NAMALWA (cell line): ENCODE data around the gene SATB1.
A peak's percentile ranks its signal among the peaks of the same experiment; 100 is the strongest.
"Not testable (repeated sequence)": the region's sequence is repeated elsewhere in the genome, so short reads cannot be mapped to it uniquely, and the experiment has no call there.

ENCODE experiments used
- DNase-seq: peaks from one replicate; pipeline ENCODE4 v3.0.0-alpha.2; 2015; ENCODE audit warnings: low spot score

SATB1 gene

GRCh38 chr3:18351823-18352744 is 73.1 kb downstream of the SATB1 start:
- no peak for DNase-seq

DNA sequence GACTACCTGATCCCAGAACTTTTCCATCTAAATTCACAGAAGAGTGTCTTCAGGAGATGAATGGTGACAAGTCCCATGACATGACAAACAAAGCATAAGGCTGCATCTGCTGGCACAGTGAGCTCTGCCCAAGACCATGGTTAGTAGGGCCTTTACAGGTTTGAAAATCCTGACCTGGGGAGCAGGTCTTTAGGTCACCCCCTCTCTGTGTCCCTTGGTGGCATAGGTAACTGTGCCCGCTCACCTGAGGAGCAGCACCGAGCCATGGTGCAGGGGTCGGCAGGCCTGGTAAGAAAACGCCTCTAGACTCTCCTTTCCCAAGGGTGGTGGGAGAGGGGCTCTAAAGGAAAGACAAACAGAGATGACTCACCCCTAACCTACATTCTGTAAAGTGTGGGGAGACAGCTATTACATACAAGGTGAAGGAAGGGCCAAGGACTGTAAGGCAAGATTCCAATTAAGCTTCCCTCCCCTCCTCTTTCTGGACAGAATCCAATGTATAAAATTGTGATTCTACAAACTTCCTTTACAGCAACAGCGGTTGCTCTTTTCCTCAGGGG is 74.0 kb downstream of the SATB1 start:
- no peak for DNase-seq

- no peak for DNase-seq
Observed at GRCh38 chr3:18349197-18349798, 75.8 kb downstream of the SATB1 start.

- no peak for DNase-seq
Observed at GRCh38 chr3:18346097-18346496, 79.0 kb downstream of the SATB1 start.

- no peak for DNase-seq
Observed at GRCh38 chr3:18345015-18345367, 80.1 kb downstream of the SATB1 start.

- no peak for DNase-seq
Observed at GRCh38 chr3:18344306-18345014, 80.7 kb downstream of the SATB1 start.

GRCh38 chr3:18343809-18344208 is 81.3 kb downstream of the SATB1 start:
- DNase-seq: no peak

- no peak for DNase-seq
Observed at GRCh38 chr3:18338827-18339514, 86.2 kb downstream of the SATB1 start.

- no peak for DNase-seq
Observed at GRCh38 chr3:18337231-18337630, 87.9 kb downstream of the SATB1 start.

DNA sequence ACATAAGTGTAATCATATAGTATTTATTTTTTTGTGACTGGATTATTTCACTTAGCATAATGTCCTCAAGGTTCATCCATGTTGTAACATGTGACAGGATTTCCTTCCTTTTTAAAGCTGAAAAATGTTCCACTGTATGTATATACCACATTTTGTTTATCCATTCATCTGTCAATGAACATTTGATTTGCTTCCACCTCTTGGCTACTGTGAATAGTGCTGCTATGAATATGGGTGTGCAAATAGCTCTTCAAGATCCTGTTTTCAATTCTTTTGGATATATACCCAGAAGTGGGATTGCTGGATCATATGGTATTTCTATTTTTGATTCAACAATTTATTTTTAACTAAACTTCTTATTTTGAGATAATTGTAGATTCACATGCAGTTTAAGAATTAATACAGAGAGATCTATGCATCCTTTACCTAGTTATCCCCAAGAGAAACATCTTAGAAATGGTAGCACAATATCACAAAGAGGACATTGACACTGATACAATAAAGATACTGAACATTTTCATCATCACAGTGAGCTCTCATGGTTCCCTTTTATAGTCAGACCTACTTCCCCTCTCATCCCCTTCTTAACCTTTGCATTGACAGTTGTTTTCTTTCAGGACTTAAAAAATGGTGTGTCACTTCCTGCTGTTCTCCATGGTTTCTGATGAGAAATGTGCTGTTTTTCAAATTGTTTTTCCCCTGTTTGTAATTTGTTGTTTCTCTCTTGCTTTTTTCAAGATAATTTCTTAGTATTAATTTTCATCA is 90.1 kb downstream of the SATB1 start:
- DNase-seq: peak; percentile 24

DNA sequence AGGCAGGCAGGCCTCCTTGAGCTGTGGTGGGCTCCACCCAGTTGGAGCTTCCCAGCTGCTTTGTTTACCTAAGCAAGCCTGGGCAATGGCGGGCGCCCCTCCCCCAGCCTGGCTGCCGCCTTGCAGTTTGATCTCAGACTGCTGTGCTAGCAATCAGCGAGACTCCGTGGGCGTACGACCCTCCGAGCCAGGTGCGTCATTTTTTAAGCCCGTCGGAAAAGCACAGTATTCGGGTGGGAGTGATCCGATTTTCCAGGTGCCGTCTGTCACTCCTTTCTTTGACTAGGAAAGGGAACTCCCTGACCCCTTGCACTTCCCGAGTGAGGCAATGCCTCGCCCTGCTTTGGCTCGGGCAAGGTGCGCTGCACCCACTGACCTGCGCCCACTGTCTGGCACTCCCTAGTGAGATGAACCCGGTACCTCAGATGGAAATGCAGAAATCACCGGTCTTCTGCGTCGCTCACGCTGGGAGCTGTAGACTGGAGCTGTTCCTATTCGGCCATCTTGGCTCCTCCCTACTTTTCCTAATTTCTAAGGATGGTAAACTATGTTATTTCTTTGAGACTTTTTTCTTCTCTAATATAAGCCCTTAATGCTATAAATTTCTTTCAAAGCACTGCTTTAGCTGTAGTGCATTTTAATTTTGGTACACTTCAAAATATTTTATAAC is 94.2 kb downstream of the SATB1 start:
- not testable (repeated sequence) for DNase-seq

DNA sequence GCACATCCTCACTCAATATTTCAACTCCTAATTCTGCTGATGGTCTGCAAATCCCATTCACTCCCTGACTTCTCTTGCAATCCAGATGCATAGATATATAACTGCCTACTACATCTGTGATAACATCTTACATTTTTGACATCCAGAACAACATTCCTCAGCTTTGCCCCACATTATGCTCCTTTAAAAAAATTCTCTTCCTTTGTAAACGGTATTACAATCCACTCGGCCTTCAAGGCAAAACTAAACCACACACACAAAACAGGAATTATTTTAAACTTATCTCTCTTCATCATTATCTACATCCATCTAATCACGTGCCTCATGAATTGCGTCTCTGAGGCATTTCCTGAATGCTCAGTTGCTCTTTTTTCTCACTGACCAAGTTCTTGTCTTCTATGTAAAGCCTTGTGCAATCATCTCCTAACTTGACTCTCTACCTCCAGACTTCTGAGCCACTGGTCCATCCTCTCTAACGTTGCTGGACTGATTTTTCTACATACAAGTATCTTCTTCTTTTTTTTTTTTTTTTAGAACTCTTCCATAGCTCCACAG is 117.0 kb downstream of the SATB1 start:
- no peak for DNase-seq

DNA sequence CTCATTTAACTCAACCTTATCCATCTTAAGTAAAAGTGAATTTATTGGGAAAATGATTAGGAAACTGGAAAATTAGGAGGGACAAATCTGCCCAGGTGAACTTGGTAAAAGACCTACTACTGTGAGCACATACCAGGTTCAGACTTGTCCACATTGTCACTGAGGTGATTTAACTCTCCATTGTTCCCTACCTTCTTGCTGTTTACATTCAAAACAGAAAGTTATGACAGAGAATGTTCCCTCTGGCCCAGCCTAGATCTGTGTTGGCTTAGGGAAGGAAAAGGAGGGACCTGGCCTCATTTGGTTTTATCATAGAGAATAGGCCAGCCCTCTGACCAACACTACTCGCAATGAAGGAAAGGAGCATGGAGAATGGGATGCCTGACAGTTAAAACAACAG is 117.6 kb downstream of the SATB1 start:
- DNase-seq: no peak

DNA sequence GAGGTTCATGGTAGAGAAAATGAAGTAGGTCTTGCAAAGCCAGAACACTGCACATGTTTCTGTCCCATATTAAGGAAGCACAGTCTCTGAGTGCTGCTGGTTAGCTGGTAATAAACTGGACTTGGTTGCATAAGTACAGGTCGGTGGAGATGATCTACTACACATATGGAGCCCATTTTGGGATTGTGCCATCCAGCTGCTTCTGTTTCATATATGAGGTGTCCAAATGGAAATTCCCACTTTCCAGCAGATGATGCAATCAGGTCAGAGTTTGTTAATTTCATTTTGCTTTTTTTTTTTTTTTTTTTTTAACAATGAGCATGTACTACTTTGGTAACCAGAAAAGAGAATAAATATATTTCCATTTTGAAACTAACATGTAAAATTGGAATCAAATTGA is 122.6 kb downstream of the SATB1 start:
- DNase-seq: no peak

DNA sequence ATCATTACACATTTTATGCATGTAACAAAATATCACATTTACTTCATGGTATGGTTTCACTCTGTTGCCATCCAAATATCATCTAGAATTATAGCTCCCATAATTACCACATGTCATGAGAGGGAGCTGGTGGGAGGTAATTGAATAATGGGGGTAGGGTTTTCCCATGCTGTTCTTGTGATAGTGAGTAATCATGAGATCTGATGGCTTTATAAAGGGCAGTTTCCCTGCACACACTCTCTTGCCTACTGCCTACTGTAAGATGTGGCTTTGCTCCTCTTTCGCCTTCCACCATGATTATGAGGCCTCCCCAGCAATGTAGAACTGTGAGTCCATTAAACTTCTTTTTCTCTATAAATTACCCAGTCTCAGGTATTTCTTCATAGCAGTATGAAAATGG is 123.4 kb downstream of the SATB1 start:
- DNase-seq: no peak

DNA sequence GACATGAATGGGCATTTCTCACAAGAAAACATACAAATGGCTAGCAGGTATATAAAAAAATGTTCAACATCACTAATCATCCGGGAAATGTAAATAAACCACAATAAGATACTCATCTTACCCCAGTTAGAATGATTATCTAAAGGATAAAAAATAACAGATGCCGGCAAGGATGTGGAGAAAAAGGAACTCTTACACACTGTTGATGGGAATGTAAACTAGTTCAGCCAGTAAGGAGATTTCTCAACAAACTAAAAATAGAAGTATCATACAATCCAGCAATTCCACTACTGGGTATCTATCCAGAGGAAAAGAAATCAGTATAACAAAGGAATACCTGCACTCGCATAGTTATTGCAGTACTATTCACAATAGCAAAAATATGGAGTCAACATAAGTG is 124.2 kb downstream of the SATB1 start:
- no peak for DNase-seq

- DNase-seq: no peak
Observed at GRCh38 chr3:18297126-18297525, 128.0 kb downstream of the SATB1 start.
